ENCODE measurements around the gene ZNF326.

ZNF326 gene

GRCh38 chr1:89994805-89995597, at the start of gene ZNF326:
TSS of gene ZNF326 (plus strand) at chr1:89995110. CDS start at chr1:89995258, 148 bp downstream.
- peak; percentile 81 to 91 for DNase-seq (ENCODE audit: low read depth in 2 of 2)

DNA sequence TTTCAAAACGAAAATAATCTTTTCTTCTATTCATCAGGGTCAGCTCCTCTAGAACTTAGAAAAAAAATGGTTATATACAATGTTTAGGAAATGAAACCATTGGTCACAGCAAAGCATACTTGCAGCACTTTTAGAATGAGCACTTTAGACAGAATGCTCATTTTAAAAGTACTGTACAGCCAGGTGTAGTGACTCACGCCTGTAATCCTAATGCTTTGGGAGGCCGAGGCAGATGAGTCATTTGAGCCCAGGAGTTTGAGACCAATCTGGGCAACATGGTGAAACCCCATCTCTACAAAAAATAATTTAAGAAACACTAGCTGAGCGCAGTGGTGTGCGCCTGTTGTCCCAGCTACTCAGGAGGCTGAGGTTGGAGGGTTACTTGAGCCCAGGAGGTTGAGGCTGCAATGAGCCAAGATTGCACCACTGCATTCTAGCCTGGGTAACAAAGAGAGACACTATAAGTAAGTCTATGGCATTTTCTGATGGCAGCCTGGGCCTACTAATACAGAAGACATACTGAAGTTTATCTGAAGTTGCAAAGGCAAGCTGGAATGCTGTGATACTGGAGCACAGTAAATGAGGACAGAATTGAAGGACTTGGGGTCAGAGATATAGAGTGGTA, 48.9 kb upstream of the ZNF326 start:
- DNase-seq (ENCODE audit: low read depth in 2 of 2) = no peak

DNA sequence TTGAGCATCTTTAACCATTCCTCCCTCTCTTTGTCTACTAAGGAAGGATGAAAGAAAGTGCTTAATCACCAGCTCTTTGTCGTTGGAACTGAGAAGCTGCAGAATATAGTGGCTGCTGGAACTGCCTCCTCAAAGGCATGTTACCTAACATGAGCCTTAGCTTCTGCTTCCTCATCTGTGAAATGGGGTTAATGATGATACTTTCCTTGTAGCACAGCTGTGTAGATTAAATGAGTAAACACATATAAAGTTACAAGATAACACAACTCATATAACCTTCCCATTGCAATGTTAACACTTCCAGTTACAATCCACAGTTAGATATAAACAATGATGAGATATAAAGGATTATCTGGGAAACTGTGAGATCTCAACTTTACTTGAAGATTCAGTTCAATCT, 48.4 kb upstream of the ZNF326 start:
- no peak for DNase-seq (ENCODE audit: low read depth in 2 of 2)

DNA sequence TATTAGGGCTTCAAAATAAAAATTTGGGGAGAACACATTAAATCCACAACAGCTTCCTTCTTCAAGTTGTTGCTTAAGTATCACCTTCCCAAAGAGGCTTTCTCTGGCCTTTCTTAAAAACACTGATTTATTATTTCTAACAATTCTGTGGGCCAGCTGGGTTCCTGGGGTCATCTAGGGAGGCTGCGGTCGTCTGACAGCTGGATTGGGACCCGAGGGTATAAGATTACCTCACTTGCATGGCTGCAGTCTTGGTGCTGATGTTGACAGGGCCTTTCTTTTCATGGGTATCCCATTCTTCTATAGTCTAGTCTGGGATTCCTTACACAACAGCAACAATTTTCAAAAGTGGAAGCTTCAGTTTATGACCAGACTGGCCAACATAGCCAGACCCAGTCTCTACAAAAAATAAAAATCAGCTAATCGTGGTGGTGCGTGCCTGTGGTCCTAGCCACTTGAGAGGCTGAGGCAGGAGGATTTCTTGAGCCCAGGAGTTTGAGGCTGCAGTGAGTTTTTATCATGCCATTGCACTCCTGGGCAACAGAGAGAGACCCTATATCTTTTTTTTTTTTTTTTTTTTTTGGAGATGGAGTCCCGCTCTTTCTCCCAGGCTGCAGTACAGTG, 46.1 kb upstream of the ZNF326 start:
- DNase-seq (ENCODE audit: low read depth in 2 of 2) = no peak

DNA sequence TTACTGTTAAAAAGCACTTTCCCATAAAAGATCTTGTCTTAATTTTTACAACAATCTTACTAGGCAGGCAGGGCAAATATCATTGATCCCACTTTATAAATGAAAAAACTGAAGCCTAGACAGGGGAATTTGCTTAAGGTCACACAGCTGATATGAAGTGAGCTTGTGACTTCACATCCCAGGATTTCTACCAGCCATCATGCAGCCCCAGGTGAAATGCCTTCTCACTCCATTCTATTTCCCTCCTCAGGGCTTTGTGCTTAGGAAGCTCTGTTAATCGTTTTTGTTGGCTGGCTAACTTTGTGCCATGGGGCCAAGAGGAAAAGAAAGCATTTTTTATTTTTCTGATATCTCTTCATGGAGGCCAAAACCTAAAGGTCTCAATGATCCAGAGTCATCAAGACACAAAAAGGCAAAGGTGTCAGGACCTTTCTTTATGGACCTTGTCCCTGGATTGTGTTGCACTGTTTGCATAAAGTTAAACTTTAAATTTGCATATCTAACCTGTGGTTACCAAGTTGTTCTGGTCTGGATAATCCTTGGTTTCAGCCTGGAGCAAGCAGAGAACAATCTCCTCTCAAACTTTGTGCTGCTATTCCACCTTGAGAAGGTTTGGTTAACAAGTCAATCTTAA, 44.8 kb upstream of the ZNF326 start:
- DNase-seq (ENCODE audit: low read depth in 2 of 2) = no peak

DNA sequence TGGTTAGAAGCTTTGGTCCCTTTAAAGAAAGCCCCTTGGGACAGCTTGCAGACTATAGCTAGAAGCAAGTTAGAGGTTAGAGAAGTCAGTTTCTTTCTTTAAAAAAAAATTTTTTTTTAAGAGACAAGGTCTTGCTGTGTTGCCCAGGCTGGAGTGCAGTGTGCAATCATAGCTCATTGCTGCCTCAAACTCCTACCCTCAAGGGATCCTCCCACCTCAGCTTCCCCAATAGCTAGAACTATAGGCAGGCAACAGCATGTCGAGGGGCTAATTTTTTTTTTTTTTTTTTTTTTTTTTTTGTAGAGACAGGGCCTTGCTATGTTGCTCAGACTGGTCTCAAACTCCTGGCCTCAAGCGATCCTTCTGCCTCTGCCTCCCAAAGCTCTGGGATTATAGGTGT, 44.2 kb upstream of the ZNF326 start:
- no peak for DNase-seq (ENCODE audit: low read depth in 2 of 2)

- no peak for DNase-seq (ENCODE audit: low read depth in 2 of 2)
These were observed 42.9 kb upstream of the ZNF326 start for GRCh38 chr1:89951766-89952604.

- no peak for DNase-seq (ENCODE audit: low read depth in 2 of 2)
These were observed 42.2 kb upstream of the ZNF326 start for GRCh38 chr1:89952605-89953130.

GRCh38 chr1:89953131-89953626, 41.7 kb upstream of the ZNF326 start:
- no peak for DNase-seq (ENCODE audit: low read depth in 2 of 2)

DNA sequence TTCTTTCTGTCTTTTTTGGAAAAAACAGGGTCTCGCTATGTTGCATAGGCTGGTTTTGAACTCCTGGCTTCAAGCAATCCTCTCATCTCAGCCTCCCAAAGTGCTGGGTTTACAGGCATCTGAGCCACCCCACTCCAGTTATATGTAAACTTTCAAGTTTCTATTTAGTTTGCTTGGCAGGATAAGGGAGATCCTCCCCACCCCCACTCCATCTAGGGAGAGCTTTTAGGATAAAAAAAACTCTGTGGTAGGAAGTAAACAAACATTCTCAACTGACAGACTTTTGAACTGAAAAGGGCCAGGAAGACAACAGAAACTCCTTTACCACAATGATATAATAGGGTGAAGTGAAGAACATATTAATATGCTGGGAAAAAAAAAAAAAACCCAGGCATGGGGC, 41.0 kb upstream of the ZNF326 start:
- DNase-seq (ENCODE audit: low read depth in 2 of 2) = no peak

DNA sequence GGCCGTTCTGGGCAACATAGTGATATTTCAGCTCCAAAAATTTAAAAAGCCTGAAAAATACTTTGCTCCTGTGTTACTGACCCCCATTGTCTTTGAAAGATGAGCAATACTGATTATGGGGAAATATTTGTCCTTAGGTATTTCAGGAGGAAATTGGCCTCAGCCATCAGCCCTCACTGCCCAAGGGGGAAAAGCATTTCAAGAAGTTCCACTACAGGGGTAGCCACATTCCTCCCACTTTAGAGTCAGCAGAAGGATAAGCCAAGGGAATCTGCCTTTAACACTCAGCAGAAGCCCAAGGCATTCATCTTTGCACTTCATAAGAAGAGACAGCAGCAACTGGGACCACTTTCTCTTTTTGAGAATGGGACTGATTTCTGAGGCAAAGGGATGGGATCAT, 40.5 kb upstream of the ZNF326 start:
- DNase-seq (ENCODE audit: low read depth in 2 of 2) = no peak

GRCh38 chr1:89955311-89956205, 39.4 kb upstream of the ZNF326 start:
- DNase-seq (ENCODE audit: low read depth in 2 of 2) = no peak

- no peak for DNase-seq (ENCODE audit: low read depth in 2 of 2)
These were observed 37.8 kb upstream of the ZNF326 start for GRCh38 chr1:89957107-89957506.

- no peak for DNase-seq (ENCODE audit: low read depth in 2 of 2)
These were observed 35.9 kb upstream of the ZNF326 start for GRCh38 chr1:89958851-89959654.

GRCh38 chr1:89959719-89960118, 35.2 kb upstream of the ZNF326 start:
- DNase-seq (ENCODE audit: low read depth in 2 of 2) = no peak

DNA sequence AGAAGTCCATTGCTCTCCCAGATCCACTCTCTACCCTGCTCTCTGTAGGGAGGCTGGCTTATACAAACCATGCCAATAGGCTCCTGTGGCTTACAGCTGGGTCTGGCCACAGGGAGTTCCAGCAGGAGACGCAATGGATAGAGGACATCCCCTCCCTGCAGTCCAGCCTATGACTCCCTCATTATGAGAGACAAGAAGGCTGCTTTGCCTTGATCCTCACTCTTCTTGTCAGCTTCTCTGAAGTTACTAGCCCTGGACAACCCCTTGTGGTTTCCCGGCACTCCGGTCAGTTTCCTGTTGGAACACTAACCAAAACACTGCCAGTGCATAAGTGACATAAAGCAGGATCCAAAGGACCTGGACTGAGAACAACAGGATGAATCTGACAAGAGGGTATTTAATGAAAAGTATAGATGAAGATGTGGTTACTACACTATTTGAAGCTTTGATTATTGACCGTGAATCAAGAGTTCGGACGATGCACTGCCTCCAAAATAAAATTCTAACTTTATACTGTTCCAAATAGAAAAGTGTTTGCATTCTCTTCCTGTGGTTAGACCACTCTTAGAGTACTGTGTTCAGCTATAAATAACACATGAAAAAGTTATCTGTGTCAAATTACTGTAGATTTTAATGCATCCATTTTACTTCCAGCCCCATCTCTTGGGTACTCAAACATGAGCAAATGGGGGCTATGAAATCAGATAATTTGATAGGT, 32.7 kb upstream of the ZNF326 start:
- no peak for DNase-seq (ENCODE audit: low read depth in 2 of 2)

DNA sequence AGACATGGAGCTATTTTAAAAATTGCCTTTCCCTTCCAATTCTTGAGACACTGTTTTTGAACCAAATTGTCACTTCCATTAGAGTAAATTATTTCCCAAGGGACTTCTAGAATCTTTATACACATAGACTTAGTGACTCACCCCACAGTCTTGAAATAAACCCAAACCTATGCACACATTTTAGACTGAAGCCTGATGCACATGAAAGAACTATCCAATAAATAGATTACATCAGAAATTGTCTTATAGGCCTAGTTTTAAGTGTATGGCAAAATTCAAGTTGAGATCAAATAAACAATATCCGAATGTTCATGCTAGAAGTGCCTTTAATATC, 32.2 kb upstream of the ZNF326 start:
- no peak for DNase-seq (ENCODE audit: low read depth in 2 of 2)

DNA sequence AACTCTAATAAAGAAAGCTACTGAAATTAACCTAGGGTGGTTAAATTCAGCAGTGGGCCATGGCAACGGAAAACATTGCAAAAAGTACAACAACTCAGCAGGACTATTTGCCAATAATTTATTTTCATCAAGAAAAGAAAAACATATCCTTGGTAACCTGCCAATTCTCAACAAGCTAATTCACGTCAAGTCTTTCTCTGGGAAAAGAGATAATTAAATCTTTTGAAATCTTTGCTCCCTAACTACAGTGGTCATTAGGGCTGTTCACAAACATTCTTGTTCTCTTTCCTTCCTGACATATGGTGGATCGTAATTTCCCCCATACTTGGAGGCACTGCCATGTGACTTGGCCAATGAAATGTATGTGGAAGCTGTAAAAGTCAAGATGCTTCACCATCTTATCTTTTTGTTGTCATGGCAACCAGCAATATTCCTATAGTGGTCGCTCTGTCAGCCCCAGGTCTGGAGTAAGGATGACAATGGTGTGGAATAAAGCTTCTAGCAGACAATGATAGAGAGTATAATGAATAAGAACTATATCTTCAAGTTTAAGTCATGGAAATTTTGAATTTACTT, 29.6 kb upstream of the ZNF326 start:
- DNase-seq (ENCODE audit: low read depth in 2 of 2) = no peak

Measured in stimulated activated CD8-positive, alpha-beta memory T cell treated with anti-CD3 and anti-CD28 coated beads, Interleukin-7, amount 100 ng/mL, for 4 hours (primary cell).